DOHH2 (cell line): ENCODE results near the gene KCNQ1.

Experiments used
- EZH2phosphoT487 ChIP-seq: fragments of 200-600 bp; sonication (generic); IDR thresholded peaks from 2 replicates; pipeline ENCODE4 v1.6.1; 2017; ENCODE audit warnings: borderline replicate concordance, mild to moderate bottlenecking, antibody characterized with exemption, low read length, moderate library complexity, mixed read lengths
- TF ChIP-seq, protein P1 (sequence below): fragments of 200-600 bp; sonication (generic); IDR thresholded peaks from one replicate; pipeline ENCODE4 v1.5.1; 2014; ENCODE audit warnings: antibody characterized with exemption, mild to moderate bottlenecking, low read depth, low read length; ENCODE audit not compliant: poor library complexity, severe bottlenecking

DNA sequence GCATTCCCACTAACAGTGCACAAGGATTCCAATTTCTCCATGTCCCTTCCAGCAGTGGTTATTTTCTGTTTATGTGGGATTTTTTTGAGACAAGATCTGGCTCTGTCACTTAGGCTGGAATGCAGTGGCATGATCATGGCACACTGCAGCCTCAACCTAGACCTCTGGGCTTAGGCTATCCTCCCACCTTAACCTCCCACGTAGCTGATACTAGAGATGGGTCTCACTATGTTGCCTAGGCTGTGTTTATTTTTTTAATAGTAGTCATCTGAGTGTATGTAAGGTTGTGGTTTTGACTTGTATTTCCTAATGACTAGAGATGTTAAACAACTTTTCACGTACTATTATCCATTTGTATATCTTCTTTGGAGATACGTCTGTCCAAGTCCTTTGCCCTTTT is 180.4 kb downstream of the KCNQ1 start:
- TF ChIP-seq, protein P1, sequence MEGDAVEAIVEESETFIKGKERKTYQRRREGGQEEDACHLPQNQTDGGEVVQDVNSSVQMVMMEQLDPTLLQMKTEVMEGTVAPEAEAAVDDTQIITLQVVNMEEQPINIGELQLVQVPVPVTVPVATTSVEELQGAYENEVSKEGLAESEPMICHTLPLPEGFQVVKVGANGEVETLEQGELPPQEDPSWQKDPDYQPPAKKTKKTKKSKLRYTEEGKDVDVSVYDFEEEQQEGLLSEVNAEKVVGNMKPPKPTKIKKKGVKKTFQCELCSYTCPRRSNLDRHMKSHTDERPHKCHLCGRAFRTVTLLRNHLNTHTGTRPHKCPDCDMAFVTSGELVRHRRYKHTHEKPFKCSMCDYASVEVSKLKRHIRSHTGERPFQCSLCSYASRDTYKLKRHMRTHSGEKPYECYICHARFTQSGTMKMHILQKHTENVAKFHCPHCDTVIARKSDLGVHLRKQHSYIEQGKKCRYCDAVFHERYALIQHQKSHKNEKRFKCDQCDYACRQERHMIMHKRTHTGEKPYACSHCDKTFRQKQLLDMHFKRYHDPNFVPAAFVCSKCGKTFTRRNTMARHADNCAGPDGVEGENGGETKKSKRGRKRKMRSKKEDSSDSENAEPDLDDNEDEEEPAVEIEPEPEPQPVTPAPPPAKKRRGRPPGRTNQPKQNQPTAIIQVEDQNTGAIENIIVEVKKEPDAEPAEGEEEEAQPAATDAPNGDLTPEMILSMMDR: no peak
- TF ChIP-seq EZH2phosphoT487: no peak
